Endodermal cell (in vitro differentiated cells): ENCODE data around the gene INSR. TPM values are rescaled to one million over a fixed set of nuclear protein-coding genes. Genes with fewer than 3 reads are reported as not detected.

ENCODE experiments used
- DNase-seq: peaks from one replicate; pipeline ENCODE4 v3.0.0-alpha.2; 2017
- H3K27ac ChIP-seq: 2 replicates; pipeline ENCODE4 v1.5.1; 2013; ENCODE audit warnings: mild to moderate bottlenecking, low read depth, low read length, moderate library complexity
- H3K27me3 ChIP-seq: 2 replicates; pipeline ENCODE4 v1.6.1; 2013; ENCODE audit warnings: mild to moderate bottlenecking, low read length, moderate library complexity; ENCODE audit not compliant: insufficient read depth, control insufficient read depth, poor library complexity, severe bottlenecking
- H3K36me3 ChIP-seq: 2 replicates; pipeline ENCODE4 v1.7.0; 2013; ENCODE audit warnings: mild to moderate bottlenecking, low read length, moderate library complexity; ENCODE audit not compliant: control insufficient read depth, insufficient read depth
- H3K4me1 ChIP-seq: one replicate; pipeline ENCODE4 v1.7.0; 2013; ENCODE audit warnings: low read length; ENCODE audit not compliant: control insufficient read depth, insufficient read depth
- H3K4me3 ChIP-seq: 2 replicates; pipeline ENCODE4 v1.5.1; 2013; ENCODE audit warnings: mild to moderate bottlenecking, low read length, moderate library complexity
- H3K9ac ChIP-seq: 2 replicates; pipeline ENCODE4 v1.6.1; 2013; ENCODE audit warnings: mild to moderate bottlenecking, low read length, moderate library complexity; ENCODE audit not compliant: poor library complexity, severe bottlenecking; ENCODE audit errors: extremely low read depth
- H3K9me3 ChIP-seq: 2 replicates; pipeline ENCODE4 v1.6.1; 2013; ENCODE audit warnings: mild to moderate bottlenecking, low read length, moderate library complexity; ENCODE audit not compliant: control insufficient read depth
- H3K27ac Mint-ChIP-seq: 2 replicates; pipeline ENCODE4 v1.8.0; 2020; ENCODE audit warnings: mixed read lengths
- H3K27me3 Mint-ChIP-seq: 2 replicates; pipeline ENCODE4 v1.8.0; 2021; ENCODE audit warnings: mild to moderate bottlenecking, mixed read lengths; ENCODE audit not compliant: insufficient read depth
- H3K36me3 Mint-ChIP-seq: 2 replicates; pipeline ENCODE4 v1.8.0; 2020; ENCODE audit warnings: low read depth, mixed read lengths
- H3K4me1 Mint-ChIP-seq: 2 replicates; pipeline ENCODE4 v1.8.0; 2020; ENCODE audit warnings: mixed read lengths
- H3K4me3 Mint-ChIP-seq: 2 replicates; pipeline ENCODE4 v1.8.0; 2020; ENCODE audit warnings: mild to moderate bottlenecking, moderate library complexity, mixed read lengths
- H3K9me3 Mint-ChIP-seq: 2 replicates; pipeline ENCODE4 v1.8.0; 2020; ENCODE audit warnings: mild to moderate bottlenecking, mixed read lengths
- CTCF ChIP-seq: fragments of 200-600 bp; sonication (generic); conservative IDR thresholded peaks from 2 replicates; pipeline ENCODE4 v1.5.0; 2021; ENCODE audit warnings: antibody characterized with exemption, mild to moderate bottlenecking
- WGBS, 2 experiments: methylation state at CpG; one replicate each; pipeline versions ENCODE4 v1.1.5 to v1.1.7; 2013; ENCODE audit warnings: missing lambda C conversion rate in 2 of 2, mixed read lengths in 1 of 2; ENCODE audit not compliant: insufficient coverage in 1 of 2, insufficient read length in 1 of 2; 5-methylcytosine and 5-hydroxymethylcytosine counted together
- total RNA-seq, 2 donors: library from RNA; stranded (reverse); fragmentation: NEBNext Ultra II Directional in 1 of 2; extraction: Animal tissue kit (Norgen Biotek cat#: 25700) in 1 of 2; gene quantifications; 2 replicates in 1 of 2; 3 replicates in 1 of 2; pipeline ENCODE4 v1.2.1, GENCODE V29; 2021

INSR gene
- total RNA-seq, 2 donors from 2014 or later, result 31.3 to 31.5 TPM

DNA sequence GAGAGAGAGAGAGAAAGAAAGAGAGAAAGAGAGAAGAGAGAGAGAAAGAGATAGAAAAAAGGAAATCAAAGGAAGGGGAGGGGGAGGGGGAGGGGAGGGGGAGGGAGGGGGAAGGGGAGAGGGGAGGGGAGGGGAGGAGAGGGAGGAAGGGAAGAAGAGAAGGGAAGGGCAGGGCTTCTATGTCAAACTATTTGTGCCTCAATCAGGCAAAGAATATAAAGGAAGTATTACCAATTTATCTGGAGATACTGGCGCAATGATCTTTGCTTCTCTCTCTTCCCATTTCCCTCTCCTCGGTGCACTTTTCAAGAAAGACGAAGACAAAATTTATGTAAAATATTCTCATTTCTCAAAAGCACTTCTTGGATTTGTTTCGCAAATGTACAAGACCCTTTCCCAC is 9.3 kb upstream of the INSR start:
- Histone ChIP-seq H3K27ac (no peak overlapping the region), H3K27me3 (no peaks in the 10 kb centered on the region), H3K36me3 (no peaks in the 10 kb centered on the region), H3K9ac (no peak overlapping the region), H3K4me1 (no peaks in the 10 kb centered on the region), H3K4me3 (no peak overlapping the region), H3K9me3 (no peaks in the 10 kb centered on the region)
- 94 to 99% methylated on average over 3 to 4 of the region's 4 CpGs for WGBS, 2 experiments
- H3K9me3 Mint-ChIP-seq, result no peaks in the 10 kb centered on the region
- H3K4me3 Mint-ChIP-seq, result no peak overlapping the region
- H3K27me3 Mint-ChIP-seq, result peaks cover 9% of the 10 kb centered on the region
- H3K36me3 Mint-ChIP-seq, result no peaks in the 10 kb centered on the region
- H3K4me1 Mint-ChIP-seq, result no peaks in the 10 kb centered on the region
- no peak for DNase-seq
- no peak for TF ChIP-seq CTCF
- no peak overlapping the region for H3K27ac Mint-ChIP-seq

GRCh38 chr19:7301525-7301924 is 7.3 kb upstream of the INSR start:
- no peaks in the 10 kb centered on the region for H3K4me1 Mint-ChIP-seq

DNA sequence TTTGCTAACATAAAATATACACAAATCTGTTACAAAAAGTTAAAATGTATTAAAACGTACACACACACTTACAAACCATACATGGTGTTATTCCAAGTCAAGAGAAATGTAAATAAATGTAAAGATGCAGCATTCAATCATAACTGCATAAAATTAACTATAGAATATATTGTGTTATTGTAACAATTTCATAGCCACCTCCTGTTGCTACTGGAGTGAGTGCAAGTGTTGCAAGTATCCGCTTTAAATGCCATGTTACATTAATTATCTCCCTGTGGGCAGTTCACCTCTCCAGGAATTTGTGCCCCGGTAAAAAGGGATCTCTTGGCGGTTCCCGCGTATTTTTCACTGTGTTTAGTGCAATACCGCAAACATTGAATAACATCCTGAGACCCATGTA is 3.5 kb upstream of the INSR start:
- H3K4me3 ChIP-seq, result no peak overlapping the region
- TF ChIP-seq CTCF, result no peak
- peaks cover 23% of the 10 kb centered on the region for H3K27me3 Mint-ChIP-seq
- no peaks in the 10 kb centered on the region for H3K36me3 ChIP-seq
- H3K9ac ChIP-seq, result no peak overlapping the region
- 87 to 88% methylated on average over 6 of the region's 7 CpGs for WGBS, 2 experiments
- no peaks in the 10 kb centered on the region for H3K36me3 Mint-ChIP-seq
- no peak for DNase-seq
- H3K9me3 Mint-ChIP-seq, result peaks cover 2% of the 10 kb centered on the region
- no peak overlapping the region for H3K4me3 Mint-ChIP-seq
- H3K27ac Mint-ChIP-seq, result no peak overlapping the region
- no peaks in the 10 kb centered on the region for H3K4me1 ChIP-seq
- no peak overlapping the region for H3K27ac ChIP-seq
- no peaks in the 10 kb centered on the region for H3K9me3 ChIP-seq
- H3K4me1 Mint-ChIP-seq, result peaks cover 4% of the 10 kb centered on the region
- H3K27me3 ChIP-seq, result peaks cover 11% of the 10 kb centered on the region

More at GRCh38 chr19:7301525-7301924, 7.3 kb upstream of the INSR start:
- no peak overlapping the region for H3K9ac ChIP-seq
- H3K9me3 ChIP-seq, result no peaks in the 10 kb centered on the region
- TF ChIP-seq CTCF, result no peak
- peaks cover 17% of the 10 kb centered on the region for H3K27me3 Mint-ChIP-seq
- no peak overlapping the region for H3K4me3 Mint-ChIP-seq
- H3K9me3 Mint-ChIP-seq, result no peaks in the 10 kb centered on the region
- H3K36me3 Mint-ChIP-seq, result no peaks in the 10 kb centered on the region
- no peak overlapping the region for H3K4me3 ChIP-seq
- H3K36me3 ChIP-seq, result no peaks in the 10 kb centered on the region
- 91 to 92% methylated on average over 5 of the region's 5 CpGs for WGBS, 2 experiments
- no peak for DNase-seq
- no peaks in the 10 kb centered on the region for H3K4me1 ChIP-seq
- no peak overlapping the region for H3K27ac Mint-ChIP-seq
- H3K27ac ChIP-seq, result no peak overlapping the region
- H3K27me3 ChIP-seq, result peaks cover 4% of the 10 kb centered on the region
